K562 (cell line): ENCODE results near the gene CDT1. TPM values are rescaled to one million over a fixed set of nuclear protein-coding genes. Genes with fewer than 3 reads are reported as not detected.

Source experiments
- BDP1 ChIP-seq: IDR thresholded peaks from 3 replicates; pipeline ENCODE4 v1.6.1; 2011; ENCODE audit not compliant: insufficient read length, insufficient read depth
- CCNT2 ChIP-seq: IDR thresholded peaks from 2 replicates; pipeline ENCODE4 v1.6.1; 2011; ENCODE audit warnings: borderline replicate concordance, low read depth, mild to moderate bottlenecking, moderate library complexity, mixed read lengths, low read length; ENCODE audit not compliant: insufficient read length; ENCODE audit errors: extremely low read depth
- EGR1 ChIP-seq: fragments of 450-650 bp; conservative IDR thresholded peaks from 2 replicates; pipeline ENCODE4 v1.6.1; 2017; ENCODE audit warnings: mild to moderate bottlenecking
- ESRRA ChIP-seq: fragments of 450-650 bp; IDR thresholded peaks from 2 replicates; pipeline ENCODE4 v1.6.1; 2014; ENCODE audit warnings: low read depth, mild to moderate bottlenecking, moderate library complexity, borderline replicate concordance
- GTF2A2 ChIP-seq: IDR thresholded peaks from 2 replicates; pipeline ENCODE4 v1.6.1; 2016; ENCODE audit warnings: mild to moderate bottlenecking, missing genetic modification characterization, missing compliant biosample characterization
- KLF6 ChIP-seq: fragments of 250-450 bp; sonication (Bioruptor Pico); IDR thresholded peaks from 2 replicates; pipeline ENCODE4 v1.4.0; 2020; ENCODE audit warnings: mild to moderate bottlenecking, moderate library complexity, borderline replicate concordance
- L3MBTL2 ChIP-seq: fragments of 450-650 bp; IDR thresholded peaks from 2 replicates; pipeline ENCODE4 v1.6.1; 2016; ENCODE audit warnings: mild to moderate bottlenecking, moderate library complexity
- NR1H2 ChIP-seq: sonication (generic); formaldehyde crosslinking; IDR thresholded peaks from 2 replicates; pipeline ENCODE4 v1.4.0; 2020; ENCODE audit warnings: mild to moderate bottlenecking, missing genetic modification reagents
- PTBP1 ChIP-seq: fragments of 200-400 bp; formaldehyde crosslinking; IDR thresholded peaks from 2 replicates; pipeline ENCODE4 v1.6.1; 2017; ENCODE audit warnings: low read depth, low read length
- SLC30A9 ChIP-seq: fragments of 250-450 bp; sonication (Bioruptor Pico); IDR thresholded peaks from 2 replicates; pipeline ENCODE4 v1.8.0; 2022; ENCODE audit warnings: mild to moderate bottlenecking, moderate library complexity
- ZNF134 ChIP-seq: fragments of 250-450 bp; sonication (Bioruptor Pico); conservative IDR thresholded peaks from 2 replicates; pipeline ENCODE4 v1.4.0; 2020
- ZNF224 ChIP-seq: sonication (generic); formaldehyde crosslinking; IDR thresholded peaks from 2 replicates; pipeline ENCODE4 v1.8.0; 2022; ENCODE audit warnings: mild to moderate bottlenecking, missing genetic modification reagents
- ZNF699 ChIP-seq: fragments of 250-450 bp; sonication (Bioruptor Pico); IDR thresholded peaks from 2 replicates; pipeline ENCODE4 v1.8.0; 2021; ENCODE audit warnings: mild to moderate bottlenecking, moderate library complexity; ENCODE audit not compliant: insufficient replicate concordance
- ZNF766 ChIP-seq: fragments of 200-800 bp; sonication (Bioruptor generic); conservative IDR thresholded peaks from 2 replicates; pipeline ENCODE4 v1.6.1; 2016; ENCODE audit warnings: missing genetic modification characterization, missing compliant biosample characterization
- polyA plus RNA-seq, 8 experiments: library from polyadenylated mRNA; depleted of rRNA in 4 of 8; stranded (reverse) in 5 of 8; unstranded in 3 of 8; fragments of >200 nt; fragmentation: Nextera tagmentation in 2 of 8; fragmentation: Illumina TruSeq in 1 of 8; extraction: Ambion mirVana in 2 of 8; extraction: Trizol in 1 of 8; gene quantifications; 2 replicates each; pipeline versions ENCODE4 v1.2.1 to v1.2.3, GENCODE V29; 2011 to 2014; ENCODE audit warnings: inconsistent platforms in 1 of 8, missing spikeins in 1 of 8
- total RNA-seq, 7 experiments: library from RNA; depleted of rRNA in 6 of 7; stranded (reverse); fragments of >200 nt in 6 of 7; fragmentation: Illumina TruSeq in 2 of 7; extraction: Trizol in 2 of 7; gene quantifications; 2 replicates each; pipeline versions ENCODE4 v1.2.1 to v1.2.3, GENCODE V29; 2011 to 2021; ENCODE audit warnings: low replicate concordance in 1 of 7
- TF ChIP-seq, protein P1 (sequence below): fragments of 450-650 bp; IDR thresholded peaks from 2 replicates; pipeline ENCODE4 v1.6.1; 2018; ENCODE audit not compliant: partially characterized antibody
- TF ChIP-seq, protein P2 (sequence below), 2 experiments: IDR thresholded peaks; 2 replicates each; pipeline ENCODE4 v1.6.1; 2012; ENCODE audit warnings: improper control_type of control experiment in 2 of 2, low read depth in 2 of 2, low read length in 2 of 2, borderline replicate concordance in 1 of 2
- TF ChIP-seq, protein P3 (sequence below): sonication (generic); formaldehyde crosslinking; IDR thresholded peaks from 2 replicates; pipeline ENCODE4 v1.8.1; 2023; ENCODE audit warnings: mild to moderate bottlenecking, missing genetic modification reagents, moderate library complexity
- TF ChIP-seq, protein P4 (sequence below): fragments of 450-650 bp; formaldehyde crosslinking; IDR thresholded peaks from 2 replicates; pipeline ENCODE4 v1.4.0; 2020; ENCODE audit warnings: mild to moderate bottlenecking

CDT1 gene
- total and polyA plus RNA-seq, 9 of the 15 experiments (the other 6 are each of a cell fraction or from before 2014, with no cell fraction given) = 0.92 to 178 (median 14.2) TPM

DNA sequence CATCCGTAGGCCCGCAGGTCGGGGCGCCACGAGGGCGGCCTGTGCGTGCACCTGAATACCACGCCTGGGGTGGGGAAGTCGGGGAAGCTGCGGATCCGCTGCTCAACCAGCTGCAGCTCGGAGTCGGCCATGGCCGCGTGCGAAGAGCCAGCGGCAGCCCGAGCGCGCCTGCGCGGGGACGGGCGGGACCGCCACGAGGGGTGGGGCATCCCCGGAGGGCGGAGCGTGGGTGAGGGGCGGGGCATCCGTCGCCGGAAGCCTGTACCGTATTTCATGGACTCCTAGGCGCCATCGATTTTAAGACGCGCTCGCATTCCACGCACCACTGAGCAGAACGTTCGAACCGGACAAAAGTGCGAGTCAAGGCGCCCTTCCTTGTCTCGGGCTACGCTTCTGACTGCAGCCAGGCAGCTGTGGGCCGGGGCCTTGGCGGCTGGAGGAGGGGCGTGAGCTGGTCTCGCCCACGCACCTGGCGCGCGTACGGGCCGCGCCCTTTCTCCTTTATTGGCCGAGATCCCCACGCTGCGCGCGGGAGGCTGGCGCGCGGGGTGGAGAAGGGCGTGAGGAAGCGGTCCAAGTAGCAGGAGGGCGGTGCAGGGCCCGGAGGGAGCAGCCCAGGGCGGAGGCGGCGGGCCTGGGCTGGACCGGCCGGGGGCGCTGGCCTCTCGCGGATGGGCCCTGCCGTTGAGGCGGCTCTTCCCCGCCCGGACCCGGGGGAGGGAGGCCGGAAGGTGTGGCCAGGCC lies 8.4 kb downstream of the CDT1 start, which contains the start of gene APRT (continued):
- TF ChIP-seq, protein P1, sequence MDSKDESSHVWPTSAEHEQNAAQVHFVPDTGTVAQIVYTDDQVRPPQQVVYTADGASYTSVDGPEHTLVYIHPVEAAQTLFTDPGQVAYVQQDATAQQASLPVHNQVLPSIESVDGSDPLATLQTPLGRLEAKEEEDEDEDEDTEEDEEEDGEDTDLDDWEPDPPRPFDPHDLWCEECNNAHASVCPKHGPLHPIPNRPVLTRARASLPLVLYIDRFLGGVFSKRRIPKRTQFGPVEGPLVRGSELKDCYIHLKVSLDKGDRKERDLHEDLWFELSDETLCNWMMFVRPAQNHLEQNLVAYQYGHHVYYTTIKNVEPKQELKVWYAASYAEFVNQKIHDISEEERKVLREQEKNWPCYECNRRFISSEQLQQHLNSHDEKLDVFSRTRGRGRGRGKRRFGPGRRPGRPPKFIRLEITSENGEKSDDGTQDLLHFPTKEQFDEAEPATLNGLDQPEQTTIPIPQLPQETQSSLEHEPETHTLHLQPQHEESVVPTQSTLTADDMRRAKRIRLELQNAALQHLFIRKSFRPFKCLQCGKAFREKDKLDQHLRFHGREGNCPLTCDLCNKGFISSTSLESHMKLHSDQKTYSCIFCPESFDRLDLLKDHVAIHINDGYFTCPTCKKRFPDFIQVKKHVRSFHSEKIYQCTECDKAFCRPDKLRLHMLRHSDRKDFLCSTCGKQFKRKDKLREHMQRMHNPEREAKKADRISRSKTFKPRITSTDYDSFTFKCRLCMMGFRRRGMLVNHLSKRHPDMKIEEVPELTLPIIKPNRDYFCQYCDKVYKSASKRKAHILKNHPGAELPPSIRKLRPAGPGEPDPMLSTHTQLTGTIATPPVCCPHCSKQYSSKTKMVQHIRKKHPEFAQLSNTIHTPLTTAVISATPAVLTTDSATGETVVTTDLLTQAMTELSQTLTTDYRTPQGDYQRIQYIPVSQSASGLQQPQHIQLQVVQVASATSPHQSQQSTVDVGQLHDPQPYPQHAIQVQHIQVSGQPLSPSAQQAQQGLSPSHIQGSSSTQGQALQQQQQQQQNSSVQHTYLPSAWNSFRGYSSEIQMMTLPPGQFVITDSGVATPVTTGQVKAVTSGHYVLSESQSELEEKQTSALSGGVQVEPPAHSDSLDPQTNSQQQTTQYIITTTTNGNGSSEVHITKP = peak; percentile 66
- TF ChIP-seq L3MBTL2 (peak; percentile 91; the same call in 1 of the 2 replicates), PTBP1 (no peak), ESRRA (peak; percentile 53; the same call in 1 of the 2 replicates), SLC30A9 (no peak), ZNF766 (CRISPR knock-in tag) (peak; percentile 63; the same call in 1 of the 2 replicates), ZNF699 (CRISPR knock-in tag) (no peak), EGR1 (peak; percentile 99), BDP1 (no peak), KLF6 (CRISPR knock-in tag) (peak; percentile 55; the same call in 1 of the 2 replicates), CCNT2 (peak; percentile 69), GTF2A2 (tag) (no peak), ZNF134 (CRISPR knock-in tag) (no peak), NR1H2 (0 out of 2 replicates have a peak, but pooled peaks have one; percentile 82), ZNF224 (CRISPR knock-in tag) (no peak)
- TF ChIP-seq, protein P2, sequence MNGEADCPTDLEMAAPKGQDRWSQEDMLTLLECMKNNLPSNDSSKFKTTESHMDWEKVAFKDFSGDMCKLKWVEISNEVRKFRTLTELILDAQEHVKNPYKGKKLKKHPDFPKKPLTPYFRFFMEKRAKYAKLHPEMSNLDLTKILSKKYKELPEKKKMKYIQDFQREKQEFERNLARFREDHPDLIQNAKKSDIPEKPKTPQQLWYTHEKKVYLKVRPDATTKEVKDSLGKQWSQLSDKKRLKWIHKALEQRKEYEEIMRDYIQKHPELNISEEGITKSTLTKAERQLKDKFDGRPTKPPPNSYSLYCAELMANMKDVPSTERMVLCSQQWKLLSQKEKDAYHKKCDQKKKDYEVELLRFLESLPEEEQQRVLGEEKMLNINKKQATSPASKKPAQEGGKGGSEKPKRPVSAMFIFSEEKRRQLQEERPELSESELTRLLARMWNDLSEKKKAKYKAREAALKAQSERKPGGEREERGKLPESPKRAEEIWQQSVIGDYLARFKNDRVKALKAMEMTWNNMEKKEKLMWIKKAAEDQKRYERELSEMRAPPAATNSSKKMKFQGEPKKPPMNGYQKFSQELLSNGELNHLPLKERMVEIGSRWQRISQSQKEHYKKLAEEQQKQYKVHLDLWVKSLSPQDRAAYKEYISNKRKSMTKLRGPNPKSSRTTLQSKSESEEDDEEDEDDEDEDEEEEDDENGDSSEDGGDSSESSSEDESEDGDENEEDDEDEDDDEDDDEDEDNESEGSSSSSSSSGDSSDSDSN (IDR thresholded peaks at IDR 0.05; ENCODE audit: borderline replicate concordance in 1 of 2, low read depth in 2 of 2, low read length in 2 of 2) = peak; percentile 22 to 89; a peak in 2 of 4 replicates
- TF ChIP-seq, protein P3, sequence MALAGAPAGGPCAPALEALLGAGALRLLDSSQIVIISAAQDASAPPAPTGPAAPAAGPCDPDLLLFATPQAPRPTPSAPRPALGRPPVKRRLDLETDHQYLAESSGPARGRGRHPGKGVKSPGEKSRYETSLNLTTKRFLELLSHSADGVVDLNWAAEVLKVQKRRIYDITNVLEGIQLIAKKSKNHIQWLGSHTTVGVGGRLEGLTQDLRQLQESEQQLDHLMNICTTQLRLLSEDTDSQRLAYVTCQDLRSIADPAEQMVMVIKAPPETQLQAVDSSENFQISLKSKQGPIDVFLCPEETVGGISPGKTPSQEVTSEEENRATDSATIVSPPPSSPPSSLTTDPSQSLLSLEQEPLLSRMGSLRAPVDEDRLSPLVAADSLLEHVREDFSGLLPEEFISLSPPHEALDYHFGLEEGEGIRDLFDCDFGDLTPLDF = peak; percentile 61
- TF ChIP-seq, protein P4, sequence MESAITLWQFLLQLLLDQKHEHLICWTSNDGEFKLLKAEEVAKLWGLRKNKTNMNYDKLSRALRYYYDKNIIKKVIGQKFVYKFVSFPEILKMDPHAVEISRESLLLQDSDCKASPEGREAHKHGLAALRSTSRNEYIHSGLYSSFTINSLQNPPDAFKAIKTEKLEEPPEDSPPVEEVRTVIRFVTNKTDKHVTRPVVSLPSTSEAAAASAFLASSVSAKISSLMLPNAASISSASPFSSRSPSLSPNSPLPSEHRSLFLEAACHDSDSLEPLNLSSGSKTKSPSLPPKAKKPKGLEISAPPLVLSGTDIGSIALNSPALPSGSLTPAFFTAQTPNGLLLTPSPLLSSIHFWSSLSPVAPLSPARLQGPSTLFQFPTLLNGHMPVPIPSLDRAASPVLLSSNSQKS (CRISPR knock-in tag) = no peak
